OCI-LY1 (cell line): Measurements from ENCODE around the gene SYDE2.

Experiments
- EZH2 ChIP-seq: fragments of 200-600 bp; sonication (generic), shearing (Covaris generic); IDR thresholded peaks from 2 replicates; pipeline ENCODE4 v1.8.0; 2017; ENCODE audit warnings: borderline replicate concordance, mixed run types, mild to moderate bottlenecking, antibody characterized with exemption, low read length, moderate library complexity, mixed read lengths
- TF ChIP-seq, protein P1 (sequence below): fragments of 200-600 bp; sonication (generic), shearing (Covaris generic); IDR thresholded peaks from 2 replicates; pipeline ENCODE4 v1.5.1; 2017; ENCODE audit warnings: mild to moderate bottlenecking, antibody characterized with exemption, low read length, moderate library complexity, mixed read lengths

- TF ChIP-seq, protein P1, sequence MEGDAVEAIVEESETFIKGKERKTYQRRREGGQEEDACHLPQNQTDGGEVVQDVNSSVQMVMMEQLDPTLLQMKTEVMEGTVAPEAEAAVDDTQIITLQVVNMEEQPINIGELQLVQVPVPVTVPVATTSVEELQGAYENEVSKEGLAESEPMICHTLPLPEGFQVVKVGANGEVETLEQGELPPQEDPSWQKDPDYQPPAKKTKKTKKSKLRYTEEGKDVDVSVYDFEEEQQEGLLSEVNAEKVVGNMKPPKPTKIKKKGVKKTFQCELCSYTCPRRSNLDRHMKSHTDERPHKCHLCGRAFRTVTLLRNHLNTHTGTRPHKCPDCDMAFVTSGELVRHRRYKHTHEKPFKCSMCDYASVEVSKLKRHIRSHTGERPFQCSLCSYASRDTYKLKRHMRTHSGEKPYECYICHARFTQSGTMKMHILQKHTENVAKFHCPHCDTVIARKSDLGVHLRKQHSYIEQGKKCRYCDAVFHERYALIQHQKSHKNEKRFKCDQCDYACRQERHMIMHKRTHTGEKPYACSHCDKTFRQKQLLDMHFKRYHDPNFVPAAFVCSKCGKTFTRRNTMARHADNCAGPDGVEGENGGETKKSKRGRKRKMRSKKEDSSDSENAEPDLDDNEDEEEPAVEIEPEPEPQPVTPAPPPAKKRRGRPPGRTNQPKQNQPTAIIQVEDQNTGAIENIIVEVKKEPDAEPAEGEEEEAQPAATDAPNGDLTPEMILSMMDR, result no peak
- no peak for TF ChIP-seq EZH2
These were observed 12.3 kb downstream of the SYDE2 start for GRCh38 chr1:85188530-85188929.
